Aorta (tissue), 5 donors: ENCODE measurements around the gene AGTR1. TPM values are rescaled to one million over a fixed set of nuclear protein-coding genes. Genes with fewer than 3 reads are reported as not detected.

Experiments
- ATAC-seq: fragments of 200-7000 bp; cut with Tn5 transposase; one replicate; pipeline ENCODE4 v1.9.1; 2022; ENCODE audit warnings: moderate library complexity; ENCODE audit not compliant: low FRiP score
- DNase-seq, 2 donors: peaks; one replicate each; pipeline ENCODE4 v3.0.0-alpha.2; 2020
- H3K27ac ChIP-seq, 2 donors: one replicate each; pipeline ENCODE4 v1.5.1; 2013; ENCODE audit warnings: low read length in 2 of 2, mild to moderate bottlenecking in 2 of 2, moderate library complexity in 2 of 2, control low read depth in 1 of 2, inconsistent platforms in 1 of 2, low read depth in 1 of 2
- H3K27me3 ChIP-seq, 2 donors: one replicate each; pipeline ENCODE4 v1.6.1; 2013; ENCODE audit warnings: control low read depth in 1 of 2, low read length in 1 of 2, mild to moderate bottlenecking in 1 of 2, moderate library complexity in 1 of 2; ENCODE audit not compliant: insufficient read depth in 2 of 2, control insufficient read depth in 1 of 2
- H3K36me3 ChIP-seq, 2 donors: one replicate each; pipeline ENCODE4 v1.6.1; 2013; ENCODE audit warnings: control low read depth in 1 of 2, low read length in 1 of 2, mild to moderate bottlenecking in 1 of 2; ENCODE audit not compliant: insufficient read depth in 2 of 2, control insufficient read depth in 1 of 2
- H3K4me1 ChIP-seq, 2 donors: one replicate each; pipeline ENCODE4 v1.6.1; 2013; ENCODE audit warnings: low read length in 2 of 2, control low read depth in 1 of 2, mild to moderate bottlenecking in 1 of 2, moderate library complexity in 1 of 2; ENCODE audit not compliant: insufficient read depth in 2 of 2, control insufficient read depth in 1 of 2
- H3K4me3 ChIP-seq, 2 donors: one replicate each; pipeline ENCODE4 v1.5.1; 2013; ENCODE audit warnings: low read length in 2 of 2, control low read depth in 1 of 2, mild to moderate bottlenecking in 1 of 2
- H3K9me3 ChIP-seq: one replicate; pipeline ENCODE4 v1.6.1; 2013; ENCODE audit warnings: mild to moderate bottlenecking, low read length; ENCODE audit not compliant: control insufficient read depth
- WGBS, 2 donors: extraction: QIAGEN DNeasy Blood & Tissue Kit; methylation state at CpG; one replicate each; pipeline ENCODE4 v1.1.7; 2013; 5-methylcytosine and 5-hydroxymethylcytosine counted together
- intact Hi-C, 2 donors: fragments of 100-400 bp; cut with DNase I; formaldehyde crosslinking; loops; one replicate each; pipeline versions ENCODE4 v1.14.2 to v1.15.0; 2022
- polyA plus RNA-seq, 2 donors: library from polyadenylated mRNA; stranded (reverse); fragments of 200-250 nt; gene quantifications; one replicate each; pipeline ENCODE4 v1.2.3, GENCODE V29; 2013
- total RNA-seq, 2 donors: library from RNA; stranded (reverse); fragmentation: NEBNext Ultra II Directional; extraction: Animal tissue kit (Norgen Biotek cat#: 25700); gene quantifications; one replicate each; pipeline ENCODE4 v1.2.1, GENCODE V29; 2021
- donor health status: healthy with polysubstance abuse.
- donor health status: Bipolar disorder and iron deficiency.
- donor health status: DM: no; HTN: no; CAD: no.
- donor health status: DM: no; HTN: no; CAD: no.
- donor health status: DM: yes; HTN: yes; CAD: no.

AGTR1 gene
- total and polyA plus RNA-seq, 4 donors: 0.38 to 8.5 (median 2.7) TPM

DNA sequence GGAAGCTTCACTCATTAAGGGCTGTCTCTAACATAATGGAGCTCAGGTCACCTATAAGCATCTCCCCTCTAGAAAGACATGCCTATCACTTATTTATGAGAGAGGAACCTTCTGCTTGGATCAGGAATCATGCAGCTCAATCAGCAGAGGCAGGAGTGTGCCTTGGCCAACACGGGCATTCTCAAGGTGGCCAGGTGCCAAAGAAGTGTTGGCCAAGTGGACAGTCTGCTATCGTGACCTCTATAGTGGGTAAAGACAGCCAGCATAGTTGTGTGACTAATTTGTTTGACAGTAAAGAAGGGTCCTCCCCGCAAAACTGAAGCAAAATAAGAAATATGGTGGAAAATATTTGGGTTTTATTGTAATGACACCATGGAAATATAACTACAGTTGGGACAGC, 14.7 kb upstream of the AGTR1 start:
- H3K36me3 ChIP-seq: no peaks in the 10 kb centered on the region
- intact Hi-C loops: no loop called here
- H3K27ac ChIP-seq: no peak overlapping the region
- H3K4me1 ChIP-seq: no peaks in the 10 kb centered on the region
- no peaks in the 10 kb centered on the region for H3K27me3 ChIP-seq
- 29 to 35% methylated on average over 3 of the region's 3 CpGs for WGBS, 2 donors
- ATAC-seq: no peak
- H3K9me3 ChIP-seq: no peaks in the 10 kb centered on the region
- H3K4me3 ChIP-seq: no peak overlapping the region
- no peak for DNase-seq

DNA sequence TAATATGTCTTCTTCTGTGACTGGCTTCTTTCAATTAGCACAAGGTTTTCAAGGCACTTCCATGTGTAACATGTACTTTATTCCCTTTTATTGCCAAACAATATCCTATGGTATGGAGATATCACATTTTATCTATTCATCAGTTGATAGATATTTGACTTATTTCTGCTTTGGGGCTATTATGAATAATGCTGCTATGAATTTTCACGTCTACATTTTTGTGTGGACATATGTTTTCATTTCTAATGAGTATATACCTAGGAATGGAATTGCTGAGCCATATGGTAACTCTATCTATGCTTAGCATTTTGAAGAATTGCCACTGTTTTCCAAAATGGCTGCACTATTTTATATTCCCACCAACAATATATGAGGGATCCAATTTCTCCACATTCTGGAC, 3.6 kb upstream of the AGTR1 start:
- intact Hi-C loops: no loop called here
- WGBS, 2 donors: 22 to 45% methylated on average over 1 of the region's 1 CpG
- H3K27ac ChIP-seq: no peak overlapping the region
- no peaks in the 10 kb centered on the region for H3K27me3 ChIP-seq
- no peaks in the 10 kb centered on the region for H3K36me3 ChIP-seq
- DNase-seq (no peak), ATAC-seq (no peak)
- no peaks in the 10 kb centered on the region for H3K4me1 ChIP-seq
- no peaks in the 10 kb centered on the region for H3K9me3 ChIP-seq
- no peak overlapping the region for H3K4me3 ChIP-seq

DNA sequence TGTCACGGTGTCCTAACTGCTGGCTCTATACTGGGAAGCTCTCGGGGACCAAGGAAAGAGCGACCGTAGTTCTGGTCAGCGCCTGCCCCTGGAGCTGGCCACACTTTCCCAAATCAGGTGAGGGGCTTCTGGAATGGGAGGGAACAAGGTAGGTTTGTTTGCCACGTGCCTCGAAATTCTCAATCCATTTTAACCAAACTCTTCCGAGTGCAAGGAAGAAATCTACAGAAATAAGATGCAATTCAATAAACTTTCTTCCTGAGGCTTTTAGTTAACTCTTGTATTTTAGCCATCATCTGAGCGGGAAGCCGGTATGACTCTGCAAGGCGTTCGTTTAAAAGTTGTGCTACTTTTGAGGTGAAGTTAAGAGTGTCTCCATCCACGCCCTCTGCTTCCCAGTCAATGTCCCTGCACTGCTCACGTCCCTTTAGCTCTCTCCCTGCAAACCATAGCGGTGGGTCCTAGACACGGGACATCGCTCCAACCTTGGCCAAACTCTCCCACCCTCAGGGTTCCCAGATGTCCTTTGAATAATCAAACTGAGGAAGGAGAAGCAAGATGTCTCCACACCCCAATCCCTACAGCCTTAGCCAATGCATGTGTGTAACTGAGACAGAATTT, 597 bp downstream of the AGTR1 start:
- intact Hi-C loops: no loop called here
- peak overlapping the region; percentile 78 to 84 for H3K4me3 ChIP-seq
- peaks cover 0 to 2% of the 10 kb centered on the region in 2 donors for H3K4me1 ChIP-seq
- H3K27me3 ChIP-seq: no peaks in the 10 kb centered on the region
- no peak for DNase-seq
- 35% methylated on average over 17 of the region's 17 CpGs for WGBS, 2 donors
- peak; percentile 44 for ATAC-seq
- H3K36me3 ChIP-seq: no peaks in the 10 kb centered on the region
- H3K9me3 ChIP-seq: no peaks in the 10 kb centered on the region
- H3K27ac ChIP-seq: no peak overlapping the region

DNA sequence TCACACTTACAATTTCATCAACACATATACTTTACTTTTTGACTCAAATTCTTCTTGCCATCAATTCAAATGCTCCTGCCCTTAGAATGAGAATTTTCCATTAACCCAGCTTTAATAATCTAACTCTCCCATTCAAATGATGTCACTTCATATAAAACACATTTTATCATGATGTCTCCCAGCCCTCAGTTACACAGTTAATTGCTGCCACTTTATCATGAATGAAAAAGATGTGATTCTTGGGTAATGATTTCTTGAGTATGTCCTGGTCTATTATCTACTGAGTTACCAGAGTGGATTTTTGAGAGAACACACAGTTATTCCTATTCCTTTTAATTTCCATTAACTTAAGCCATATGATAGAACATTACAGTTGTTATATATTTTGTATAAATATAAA, 7.6 kb downstream of the AGTR1 start:
- H3K9me3 ChIP-seq: no peaks in the 10 kb centered on the region
- DNase-seq (no peak), ATAC-seq (no peak)
- H3K27ac ChIP-seq: no peak overlapping the region
- peaks cover 0 to 2% of the 10 kb centered on the region in 2 donors for H3K4me1 ChIP-seq
- no peaks in the 10 kb centered on the region for H3K36me3 ChIP-seq
- no peak overlapping the region for H3K4me3 ChIP-seq
- intact Hi-C loops: no loop called here
- no peaks in the 10 kb centered on the region for H3K27me3 ChIP-seq

DNA sequence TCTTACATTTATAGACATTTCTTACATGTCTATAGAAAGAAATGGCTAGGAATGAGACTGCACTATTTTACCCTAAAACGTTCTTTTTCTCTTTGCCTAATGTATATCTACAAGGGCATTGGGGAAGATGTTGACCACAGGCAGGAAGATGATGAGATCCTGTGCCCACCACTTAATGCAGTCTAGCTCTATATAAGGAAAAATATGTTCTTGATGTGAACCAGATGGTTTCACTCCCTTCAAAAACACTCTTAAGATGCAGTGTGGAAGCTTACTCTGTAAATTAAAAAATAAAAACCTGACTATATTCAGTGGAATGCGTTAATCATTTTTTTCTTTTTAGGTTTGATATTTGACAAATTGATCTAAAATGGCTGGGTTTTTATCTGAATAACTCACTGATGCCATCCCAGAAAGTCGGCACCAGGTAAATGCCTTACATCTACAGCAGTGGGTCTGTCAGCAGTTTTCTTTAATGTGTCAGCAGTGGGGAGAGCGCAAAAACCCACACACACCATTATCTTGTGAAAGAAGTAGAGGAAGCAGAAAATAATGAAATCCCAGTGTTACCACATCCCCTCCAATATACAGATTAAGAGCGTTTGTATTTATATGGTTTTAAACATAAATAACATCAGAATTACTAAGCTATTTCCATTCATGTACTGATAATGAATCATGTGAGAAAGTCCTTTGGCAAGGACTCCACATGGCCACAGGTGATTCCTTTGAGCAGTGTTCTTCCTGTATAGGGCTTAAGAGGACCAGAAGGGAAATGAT, 10.1 kb downstream of the AGTR1 start:
- Histone ChIP-seq H3K27me3 (no peaks in the 10 kb centered on the region), H3K9me3 (no peaks in the 10 kb centered on the region), H3K4me1 (no peaks in the 10 kb centered on the region), H3K4me3 (no peak overlapping the region), H3K27ac (no peak overlapping the region), H3K36me3 (peaks cover 0 to 2% of the 10 kb centered on the region in 2 donors)
- DNase-seq: no peak
- ATAC-seq: no peak
- WGBS, 2 donors: 83 to 85% methylated on average over 5 of the region's 5 CpGs
- intact Hi-C loops: no loop called here

DNA sequence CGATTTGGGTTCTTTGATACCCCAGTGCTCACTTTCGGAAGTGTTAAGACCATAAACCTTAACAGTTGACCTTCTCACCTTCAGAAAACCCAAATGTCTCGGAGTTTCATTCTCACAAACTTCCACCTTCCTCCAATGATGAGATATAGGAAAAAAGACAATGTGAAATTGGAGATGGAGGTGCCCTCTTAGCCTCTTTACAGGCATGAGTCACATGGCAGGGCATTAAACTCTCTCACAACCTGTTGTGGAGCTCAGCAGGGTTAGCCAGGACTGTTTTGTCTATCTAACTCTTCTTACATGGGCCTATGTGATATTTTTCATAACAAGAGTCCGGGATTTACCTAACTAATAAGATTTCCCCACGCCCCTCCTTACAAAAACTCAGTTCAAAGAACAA, 10.7 kb downstream of the AGTR1 start:
- no peaks in the 10 kb centered on the region for H3K27me3 ChIP-seq
- DNase-seq (no peak), ATAC-seq (no peak)
- H3K9me3 ChIP-seq: no peaks in the 10 kb centered on the region
- no peak overlapping the region for H3K4me3 ChIP-seq
- intact Hi-C loops: no loop called here
- H3K36me3 ChIP-seq: peaks cover 0 to 2% of the 10 kb centered on the region in 2 donors
- no peaks in the 10 kb centered on the region for H3K4me1 ChIP-seq
- WGBS, 2 donors: 92 to 94% methylated on average over 5 of the region's 5 CpGs
- no peak overlapping the region for H3K27ac ChIP-seq

DNA sequence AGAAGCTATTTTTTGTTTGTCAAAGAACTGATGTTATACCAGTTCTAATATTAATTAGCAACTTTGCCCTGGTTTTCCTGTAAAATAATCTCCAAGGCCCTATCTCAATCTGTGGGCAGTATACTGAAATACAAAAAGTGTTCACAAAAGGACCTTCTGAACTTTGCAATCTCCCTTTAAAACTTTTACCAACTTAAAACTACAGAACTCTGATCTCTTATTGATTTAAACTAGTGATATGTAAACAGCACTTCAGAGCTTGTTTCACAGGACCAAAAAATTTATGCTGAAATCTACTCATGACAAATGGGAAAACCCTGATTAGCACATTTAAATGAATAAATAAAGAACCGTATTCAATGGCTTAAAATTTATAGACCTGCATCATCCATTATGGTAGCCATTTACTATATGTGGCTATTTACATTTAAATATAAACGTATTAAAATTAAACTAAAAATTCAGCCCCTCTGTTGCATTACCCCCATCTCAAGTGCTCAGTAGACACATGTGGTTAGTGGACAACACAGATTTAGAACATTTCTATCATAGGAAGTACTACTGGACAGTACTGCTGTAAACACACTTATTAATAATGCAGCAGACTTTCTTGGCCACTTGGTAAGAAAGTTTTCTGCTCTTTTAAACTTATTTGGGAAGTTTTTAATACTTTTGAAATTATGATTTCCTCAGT, 12.0 kb downstream of the AGTR1 start:
- intact Hi-C loops: no loop called here
- no peaks in the 10 kb centered on the region for H3K27me3 ChIP-seq
- H3K4me3 ChIP-seq: no peak overlapping the region
- DNase-seq (no peak), ATAC-seq (no peak)
- no peaks in the 10 kb centered on the region for H3K4me1 ChIP-seq
- peaks cover 0 to 2% of the 10 kb centered on the region in 2 donors for H3K36me3 ChIP-seq
- H3K27ac ChIP-seq: no peak overlapping the region
- WGBS, 2 donors: 73 to 89% methylated on average over 2 of the region's 2 CpGs
- H3K9me3 ChIP-seq: no peaks in the 10 kb centered on the region

DNA sequence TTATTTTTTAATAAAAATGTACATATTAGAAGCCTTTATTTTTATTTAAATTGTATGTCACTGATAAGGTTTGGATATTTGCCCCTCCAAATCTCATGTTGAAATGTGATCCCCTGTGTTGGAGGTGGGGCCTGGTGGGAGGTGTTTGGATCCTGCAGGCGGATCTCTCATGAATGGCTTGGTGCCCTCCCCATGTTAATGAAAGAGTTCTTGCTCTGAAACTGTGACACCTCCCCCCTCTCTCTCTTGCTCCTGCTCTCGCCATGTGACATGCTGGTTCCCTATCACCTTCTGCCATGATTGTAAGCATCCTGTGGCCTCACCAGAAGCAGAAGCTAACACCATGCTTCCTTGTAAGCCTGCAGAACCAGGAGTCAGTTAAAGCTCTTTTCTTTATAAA, 13.0 kb downstream of the AGTR1 start:
- Histone ChIP-seq H3K4me1 (no peaks in the 10 kb centered on the region), H3K27me3 (no peaks in the 10 kb centered on the region), H3K27ac (no peak overlapping the region), H3K9me3 (no peaks in the 10 kb centered on the region), H3K4me3 (no peak overlapping the region), H3K36me3 (peaks cover 0 to 2% of the 10 kb centered on the region in 2 donors)
- no peak for ATAC-seq
- WGBS, 2 donors: 83 to 88% methylated on average over 2 of the region's 2 CpGs
- intact Hi-C loops: no loop called here
- no peak for DNase-seq
